Measurements from ENCODE around the gene FBXL22.

Gene FBXL22

DNA sequence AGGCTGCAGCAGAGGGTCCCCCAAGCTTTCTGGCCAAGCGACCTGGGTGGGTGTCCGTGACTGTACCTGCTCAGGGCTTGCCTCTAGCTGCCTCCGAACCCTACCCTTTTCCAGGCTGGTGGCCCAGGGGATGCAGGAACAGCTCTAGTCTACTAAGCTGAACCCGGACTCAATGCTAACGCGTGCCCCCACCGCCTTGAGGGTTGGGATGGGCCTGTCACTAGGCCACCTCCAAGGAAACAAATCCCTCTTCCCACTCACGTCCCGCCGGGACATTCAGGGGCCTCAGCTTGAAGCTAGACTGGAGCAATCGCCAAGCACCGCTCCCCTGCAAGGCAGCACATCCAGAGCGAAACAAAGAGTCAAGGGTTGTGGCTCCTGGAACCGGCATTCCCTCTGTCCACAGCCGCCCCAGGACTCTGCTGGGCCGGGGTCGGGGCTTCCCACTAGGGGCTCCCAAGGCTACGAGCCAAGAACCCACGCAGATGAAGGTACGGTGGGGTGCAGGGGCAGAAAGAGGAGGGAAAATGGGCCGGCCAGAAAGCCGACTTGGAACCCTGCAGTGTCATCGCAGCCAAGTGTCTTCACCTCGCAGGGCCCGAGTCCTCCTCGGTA is 2.9 kb downstream of the FBXL22 start:
- H3K4me3 ChIP-seq (ENCODE audit: low read length) = peak overlapping the region; percentile 82
- H4K20me1 ChIP-seq (ENCODE audit: control insufficient read depth, insufficient read depth, low read depth, low read length) = no peaks in the 10 kb centered on the region
- no peaks in the 10 kb centered on the region for H3K27me3 ChIP-seq (ENCODE audit: control insufficient read depth, low read length)
- no peaks in the 10 kb centered on the region; the same call in 1 of the 2 replicates for H3K36me3 ChIP-seq (ENCODE audit: control insufficient read depth, low read length)
- TF ChIP-seq CTCF (IDR thresholded peaks at IDR 0.05; ENCODE audit: low read depth, low read length, poor library complexity, severe bottlenecking) (no peak), EZH2phosphoT487 (IDR thresholded peaks at IDR 0.05; ENCODE audit: borderline replicate concordance, low read length) (no peak)
- no peaks in the 10 kb centered on the region for H3K9me3 ChIP-seq (ENCODE audit: control insufficient read depth, insufficient read depth, low read length)
- H3K4me1 ChIP-seq (ENCODE audit: control insufficient read depth, low read length) = peaks cover 64% of the 10 kb centered on the region
- H3K9me2 ChIP-seq (replicated peaks; ENCODE audit: control insufficient read depth, low read length) = no peaks in the 10 kb centered on the region
- peaks cover 22% of the 10 kb centered on the region for H3F3A ChIP-seq (ENCODE audit: control insufficient read depth, insufficient read depth)
- H3K27ac ChIP-seq (ENCODE audit: low read depth, low read length) = peak overlapping the region; percentile 1
- peak overlapping the region; percentile 99 for H3K4me2 ChIP-seq (ENCODE audit: low read length)
- peaks cover 6% of the 10 kb centered on the region for H3K79me2 ChIP-seq (ENCODE audit: control insufficient read depth, low read length)

DNA sequence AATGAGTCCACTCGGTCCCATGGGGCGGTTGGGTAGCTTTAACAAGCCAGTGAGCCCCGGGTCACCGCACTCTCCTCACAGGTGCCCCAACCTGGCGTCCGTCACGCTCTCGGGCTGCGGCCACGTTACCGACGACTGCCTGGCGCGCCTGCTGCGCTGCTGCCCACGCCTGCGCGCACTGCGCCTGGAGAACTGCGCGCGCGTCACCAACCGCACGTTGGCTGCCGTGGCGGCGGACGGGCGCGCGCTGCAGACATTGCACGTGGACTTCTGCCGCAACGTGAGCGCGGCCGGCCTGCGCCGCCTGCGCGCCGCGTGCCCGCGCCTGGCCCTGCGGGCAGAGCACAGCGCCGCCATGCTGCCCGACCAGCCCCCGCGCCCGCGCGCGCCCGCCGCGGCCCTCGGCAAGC is 3.4 kb downstream of the FBXL22 start:
- peaks cover 6% of the 10 kb centered on the region for H3K79me2 ChIP-seq (ENCODE audit: control insufficient read depth, low read length)
- no peaks in the 10 kb centered on the region for H3K27me3 ChIP-seq (ENCODE audit: control insufficient read depth, low read length)
- no peaks in the 10 kb centered on the region for H3K9me2 ChIP-seq (replicated peaks; ENCODE audit: control insufficient read depth, low read length)
- H3K9me3 ChIP-seq (ENCODE audit: control insufficient read depth, insufficient read depth, low read length) = no peaks in the 10 kb centered on the region
- no peaks in the 10 kb centered on the region for H4K20me1 ChIP-seq (ENCODE audit: control insufficient read depth, insufficient read depth, low read depth, low read length)
- H3K27ac ChIP-seq (ENCODE audit: low read depth, low read length) = peak overlapping the region; percentile 49; the same call in 1 of the 2 replicates
- TF ChIP-seq EZH2phosphoT487 (IDR thresholded peaks at IDR 0.05; ENCODE audit: borderline replicate concordance, low read length) (no peak), CTCF (IDR thresholded peaks at IDR 0.05; ENCODE audit: low read depth, low read length, poor library complexity, severe bottlenecking) (no peak)
- H3F3A ChIP-seq (ENCODE audit: control insufficient read depth, insufficient read depth) = peaks cover 22% of the 10 kb centered on the region
- H3K36me3 ChIP-seq (ENCODE audit: control insufficient read depth, low read length) = no peaks in the 10 kb centered on the region
- H3K4me3 ChIP-seq (ENCODE audit: low read length) = peak overlapping the region; percentile 82
- H3K4me2 ChIP-seq (ENCODE audit: low read length) = peak overlapping the region; percentile 99
- H3K4me1 ChIP-seq (ENCODE audit: control insufficient read depth, low read length) = peaks cover 61% of the 10 kb centered on the region

DNA sequence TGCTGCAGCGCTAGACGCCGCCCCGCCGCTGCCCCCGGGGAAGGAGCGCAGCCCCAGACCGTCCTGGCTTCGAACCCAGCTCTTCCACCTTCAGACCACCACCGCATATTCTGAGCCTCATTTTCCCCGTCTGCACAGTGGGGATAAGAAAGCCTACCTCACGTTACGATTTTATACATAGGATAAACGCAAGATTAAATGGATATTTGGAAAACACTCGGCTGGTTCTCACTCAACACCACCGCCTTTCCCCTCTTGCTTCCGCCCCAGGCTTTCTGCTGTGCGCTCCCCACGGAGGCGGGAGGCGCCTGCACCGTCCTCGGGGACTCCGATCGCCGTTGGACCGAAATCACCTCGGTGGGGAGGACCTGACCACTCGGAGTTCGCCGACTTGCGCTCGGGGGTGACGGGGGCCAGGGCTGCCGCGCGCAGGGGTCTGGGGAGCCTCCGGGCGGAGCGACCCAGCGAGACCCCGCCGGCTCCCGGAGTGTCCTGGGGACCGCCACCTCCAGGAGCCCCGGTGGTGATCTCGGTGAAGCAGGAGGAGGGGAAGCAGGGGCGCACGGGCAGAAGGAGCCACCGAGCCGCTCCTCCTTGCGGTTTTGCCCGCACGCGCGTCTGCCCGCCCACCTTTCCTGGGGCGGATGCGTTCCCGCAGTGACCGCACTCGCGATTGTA is 4.0 kb downstream of the FBXL22 start:
- Histone ChIP-seq H3K4me1 (ENCODE audit: control insufficient read depth, low read length) (peaks cover 61% of the 10 kb centered on the region), H3K27me3 (ENCODE audit: control insufficient read depth, low read length) (no peaks in the 10 kb centered on the region), H3K9me2 (replicated peaks; ENCODE audit: control insufficient read depth, low read length) (no peaks in the 10 kb centered on the region), H4K20me1 (ENCODE audit: control insufficient read depth, insufficient read depth, low read depth, low read length) (no peaks in the 10 kb centered on the region), H3K9me3 (ENCODE audit: control insufficient read depth, insufficient read depth, low read length) (no peaks in the 10 kb centered on the region), H3K4me3 (ENCODE audit: low read length) (peak overlapping the region; percentile 82), H3K27ac (ENCODE audit: low read depth, low read length) (peak overlapping the region; percentile 49), H3K4me2 (ENCODE audit: low read length) (peak overlapping the region; percentile 99), H3K79me2 (ENCODE audit: control insufficient read depth, low read length) (peaks cover 6% of the 10 kb centered on the region), H3F3A (ENCODE audit: control insufficient read depth, insufficient read depth) (peaks cover 22% of the 10 kb centered on the region), H3K36me3 (ENCODE audit: control insufficient read depth, low read length) (no peaks in the 10 kb centered on the region)
- TF ChIP-seq EZH2phosphoT487 (IDR thresholded peaks at IDR 0.05; ENCODE audit: borderline replicate concordance, low read length) (no peak), CTCF (IDR thresholded peaks at IDR 0.05; ENCODE audit: low read depth, low read length, poor library complexity, severe bottlenecking) (peak; percentile 4)

Data from DOHH2 (cell line).